Spleen (tissue), 11 donors: ENCODE data around the gene DIDO1. TPM values are rescaled to one million over a fixed set of nuclear protein-coding genes. Genes with fewer than 3 reads are reported as not detected.

Experiments
- DNase-seq: peaks from one replicate; pipeline ENCODE4 v3.0.0-alpha.2; 2020
- H3K27ac ChIP-seq, 8 donors: fragments of 200-600 bp; sonication (generic) in 7 of 8; 1 replicate in 4 of 8; 2 replicates in 4 of 8; pipeline versions ENCODE4 v1.5.0 to v1.8.0; 2016 to 2021; ENCODE audit warnings: inconsistent platforms in 4 of 8, mild to moderate bottlenecking in 4 of 8, moderate library complexity in 1 of 8
- H3K27me3 ChIP-seq, 7 donors: fragments of 200-600 bp; sonication (generic) in 6 of 7; replicated peaks in 1 of 7; 1 replicate in 4 of 7; 2 replicates in 3 of 7; pipeline versions ENCODE4 v1.5.0 to v1.8.0; 2016 to 2021; ENCODE audit warnings: inconsistent platforms in 3 of 7, mild to moderate bottlenecking in 1 of 7
- H3K36me3 ChIP-seq, 6 donors: fragments of 200-600 bp; sonication (generic) in 5 of 6; 1 replicate in 4 of 6; 2 replicates in 2 of 6; pipeline versions ENCODE4 v1.5.0 to v1.8.0; 2016 to 2021; ENCODE audit warnings: inconsistent platforms in 2 of 6
- H3K4me1 ChIP-seq, 6 donors: fragments of 200-600 bp; sonication (generic) in 5 of 6; 1 replicate in 3 of 6; 2 replicates in 3 of 6; pipeline versions ENCODE4 v1.5.0 to v1.8.0; 2016 to 2021; ENCODE audit warnings: inconsistent platforms in 3 of 6
- H3K4me3 ChIP-seq, 8 donors: fragments of 200-600 bp; sonication (generic) in 7 of 8; 1 replicate in 4 of 8; 2 replicates in 4 of 8; pipeline versions ENCODE4 v1.5.0 to v1.8.0; 2016 to 2021; ENCODE audit warnings: inconsistent platforms in 4 of 8, mild to moderate bottlenecking in 4 of 8, moderate library complexity in 2 of 8
- H3K9me3 ChIP-seq, 8 donors: fragments of 200-600 bp; sonication (generic) in 7 of 8; 1 replicate in 4 of 8; 2 replicates in 4 of 8; pipeline versions ENCODE4 v1.5.0 to v1.8.0; 2016 to 2021; ENCODE audit warnings: inconsistent platforms in 4 of 8
- POLR2A ChIP-seq, 3 donors: fragments of 450-650 bp; IDR thresholded peaks; one replicate each; pipeline ENCODE4 v1.5.1; 2017; ENCODE audit warnings: antibody characterized with exemption in 3 of 3, mild to moderate bottlenecking in 1 of 3
- POLR2AphosphoS5 ChIP-seq, 3 donors: sonication (generic); formaldehyde crosslinking; IDR thresholded peaks; one replicate each; pipeline ENCODE4 v1.5.1; 2017; ENCODE audit warnings: antibody characterized with exemption in 3 of 3
- WGBS, 5 donors: extraction: QIAGEN DNeasy Blood & Tissue Kit in 3 of 5; methylation state at CpG; one replicate each; pipeline versions ENCODE4 v1.1.5 to v1.1.7; 2013 to 2018; 5-methylcytosine and 5-hydroxymethylcytosine counted together
- intact Hi-C: fragments of 100-400 bp; cut with DNase I; formaldehyde crosslinking; loops from one replicate; pipeline ENCODE4 v1.15.0; 2023; ENCODE audit warnings: low total_unique reads
- polyA plus RNA-seq, 3 donors: library from polyadenylated mRNA; stranded (reverse); fragments of 200-250 nt; gene quantifications; one replicate each; pipeline ENCODE4 v1.2.1, GENCODE V29; 2013
- total RNA-seq, 7 donors: library from RNA; depleted of rRNA in 3 of 7; stranded (reverse); fragments of >200 nt in 3 of 7; fragmentation: NEBNext Ultra II Directional in 4 of 7; extraction: Animal tissue kit (Norgen Biotek cat#: 25700) in 4 of 7; gene quantifications; one replicate each; pipeline versions ENCODE4 v1.1.0 to v1.2.1, GENCODE V29; 2016 to 2021
- TF ChIP-seq, protein P1 (sequence below), 11 experiments: fragments of 200-600 bp in 7 of 11; fragments of 450-650 bp in 4 of 11; sonication (generic) in 4 of 11; IDR thresholded peaks in 8 of 11; conservative IDR thresholded peaks in 3 of 11; 1 replicate in 7 of 11; 2 replicates in 4 of 11; pipeline versions ENCODE4 v1.4.0 to v1.8.0; 2016 to 2021; ENCODE audit warnings: antibody characterized with exemption in 11 of 11, inconsistent platforms in 4 of 11, mild to moderate bottlenecking in 1 of 11
- donor health status: healthy with polysubstance abuse.
- donor health status: DM: no; HTN: no; CAD: no; lungs with moderate emphysema.
- donor health status: DM: no; HTN: no; CAD: no.
- donor health status: Bipolar disorder and iron deficiency.
- donor health status: healthy.
- donor health status: DM: no; HTN: no; CAD: no.
- donor health status: DM: yes; HTN: yes; CAD: no.

The DIDO1 gene
- total and polyA plus RNA-seq, 10 donors, result 17.4 to 79.6 (median 66.9) TPM

DNA sequence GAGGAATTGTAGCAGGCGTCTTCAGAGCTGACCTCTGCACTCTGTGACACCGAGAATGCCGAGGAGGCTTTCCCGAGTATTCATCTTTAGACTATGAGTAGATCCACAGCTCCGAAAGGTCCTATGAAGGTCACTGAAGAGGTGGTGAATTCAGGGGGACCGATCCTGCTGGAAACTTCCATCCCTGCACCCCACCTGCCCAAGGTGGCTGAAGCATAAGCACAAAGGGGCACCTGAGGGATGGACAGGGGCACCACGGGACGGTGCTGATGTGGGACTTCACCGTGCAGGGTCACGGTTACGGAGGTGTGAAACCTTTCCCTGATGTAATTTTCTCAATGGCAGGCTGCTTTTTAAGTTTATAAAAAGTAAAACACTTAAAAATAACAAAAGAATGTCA is 24.4 kb downstream of the DIDO1 start:
- H3K36me3 ChIP-seq, result peaks cover 9 to 63% (median 58%) of the 10 kb centered on the region in 6 donors
- H3K27ac ChIP-seq, result no peak overlapping the region
- intact Hi-C loops, result no loop called here
- TF ChIP-seq POLR2AphosphoS5 (IDR thresholded peaks at IDR 0.05) (peak; percentile 13 to 26 (median 14)), POLR2A (IDR thresholded peaks at IDR 0.05) (no peak)
- peaks cover 18 to 31% (median 25%) of the 10 kb centered on the region in 6 donors for H3K4me1 ChIP-seq
- H3K9me3 ChIP-seq, result no peaks in the 10 kb centered on the region
- 91 to 95% (median 94%) methylated on average over 11 of the region's 11 CpGs for WGBS, 5 donors
- no peaks in the 10 kb centered on the region for H3K27me3 ChIP-seq
- H3K4me3 ChIP-seq, result no peak overlapping the region
- DNase-seq, result no peak

DNA sequence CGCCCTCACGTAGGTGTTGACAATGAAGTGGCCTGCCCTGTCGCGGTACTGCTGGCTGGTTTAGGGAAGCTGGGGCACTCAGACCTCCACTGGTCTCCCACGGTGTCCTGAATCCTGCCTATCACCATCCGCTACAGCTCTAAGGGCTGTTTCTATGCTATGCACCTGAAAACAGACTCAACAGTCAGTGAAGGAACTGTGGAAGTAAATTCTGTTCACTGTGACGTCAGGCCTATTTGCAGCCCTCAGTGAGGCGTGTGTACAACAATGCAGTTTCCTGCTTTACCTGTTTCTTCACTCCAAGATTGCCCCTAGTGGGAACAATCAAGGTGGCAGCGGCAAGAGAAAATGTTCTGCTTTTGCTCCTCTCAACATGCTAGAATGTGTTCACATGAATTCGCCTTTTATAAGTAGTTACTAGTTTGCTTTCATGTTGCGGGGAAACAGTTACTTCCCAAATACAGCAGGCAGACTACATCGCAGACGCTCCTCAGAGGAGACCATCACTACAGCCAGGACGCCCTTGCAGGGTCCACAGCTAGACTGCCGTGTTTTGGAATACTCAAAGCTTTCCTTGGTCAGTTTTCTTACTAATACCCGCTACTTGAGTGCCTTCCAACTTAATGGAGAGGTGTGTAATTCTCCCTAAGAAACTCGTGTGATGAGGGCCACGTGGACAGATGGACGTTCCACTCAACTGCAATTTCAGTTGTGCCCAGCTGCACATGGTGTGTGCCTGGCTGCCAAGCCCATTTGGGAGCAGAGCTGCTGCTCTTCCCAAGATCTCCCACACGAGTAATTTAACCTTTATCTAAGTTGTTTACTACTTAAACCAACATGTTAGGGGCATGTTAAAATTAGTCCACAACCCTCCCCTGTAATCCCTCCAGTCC is 25.4 kb downstream of the DIDO1 start:
- Histone ChIP-seq H3K4me1 (peaks cover 18 to 31% (median 25%) of the 10 kb centered on the region in 6 donors), H3K36me3 (peaks cover 6 to 63% (median 52%) of the 10 kb centered on the region in 6 donors), H3K27ac (peak overlapping the region in 4 of 8 donors; percentile 2 to 53 (median 12)), H3K9me3 (no peaks in the 10 kb centered on the region), H3K27me3 (no peaks in the 10 kb centered on the region), H3K4me3 (no peak overlapping the region)
- intact Hi-C loops, result no loop called here
- TF ChIP-seq, protein P1, sequence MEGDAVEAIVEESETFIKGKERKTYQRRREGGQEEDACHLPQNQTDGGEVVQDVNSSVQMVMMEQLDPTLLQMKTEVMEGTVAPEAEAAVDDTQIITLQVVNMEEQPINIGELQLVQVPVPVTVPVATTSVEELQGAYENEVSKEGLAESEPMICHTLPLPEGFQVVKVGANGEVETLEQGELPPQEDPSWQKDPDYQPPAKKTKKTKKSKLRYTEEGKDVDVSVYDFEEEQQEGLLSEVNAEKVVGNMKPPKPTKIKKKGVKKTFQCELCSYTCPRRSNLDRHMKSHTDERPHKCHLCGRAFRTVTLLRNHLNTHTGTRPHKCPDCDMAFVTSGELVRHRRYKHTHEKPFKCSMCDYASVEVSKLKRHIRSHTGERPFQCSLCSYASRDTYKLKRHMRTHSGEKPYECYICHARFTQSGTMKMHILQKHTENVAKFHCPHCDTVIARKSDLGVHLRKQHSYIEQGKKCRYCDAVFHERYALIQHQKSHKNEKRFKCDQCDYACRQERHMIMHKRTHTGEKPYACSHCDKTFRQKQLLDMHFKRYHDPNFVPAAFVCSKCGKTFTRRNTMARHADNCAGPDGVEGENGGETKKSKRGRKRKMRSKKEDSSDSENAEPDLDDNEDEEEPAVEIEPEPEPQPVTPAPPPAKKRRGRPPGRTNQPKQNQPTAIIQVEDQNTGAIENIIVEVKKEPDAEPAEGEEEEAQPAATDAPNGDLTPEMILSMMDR (IDR thresholded peaks at IDR 0.05 in 8 of 11, conservative IDR thresholded peaks at IDR 0.05 in 3 of 11), result no peak
- TF ChIP-seq POLR2AphosphoS5 (IDR thresholded peaks at IDR 0.05), result no peak
- TF ChIP-seq POLR2A (IDR thresholded peaks at IDR 0.05), result no peak
- no peak for DNase-seq
- WGBS, 5 donors, result 65 to 67% (median 65%) methylated on average over 20 of the region's 20 CpGs

DNA sequence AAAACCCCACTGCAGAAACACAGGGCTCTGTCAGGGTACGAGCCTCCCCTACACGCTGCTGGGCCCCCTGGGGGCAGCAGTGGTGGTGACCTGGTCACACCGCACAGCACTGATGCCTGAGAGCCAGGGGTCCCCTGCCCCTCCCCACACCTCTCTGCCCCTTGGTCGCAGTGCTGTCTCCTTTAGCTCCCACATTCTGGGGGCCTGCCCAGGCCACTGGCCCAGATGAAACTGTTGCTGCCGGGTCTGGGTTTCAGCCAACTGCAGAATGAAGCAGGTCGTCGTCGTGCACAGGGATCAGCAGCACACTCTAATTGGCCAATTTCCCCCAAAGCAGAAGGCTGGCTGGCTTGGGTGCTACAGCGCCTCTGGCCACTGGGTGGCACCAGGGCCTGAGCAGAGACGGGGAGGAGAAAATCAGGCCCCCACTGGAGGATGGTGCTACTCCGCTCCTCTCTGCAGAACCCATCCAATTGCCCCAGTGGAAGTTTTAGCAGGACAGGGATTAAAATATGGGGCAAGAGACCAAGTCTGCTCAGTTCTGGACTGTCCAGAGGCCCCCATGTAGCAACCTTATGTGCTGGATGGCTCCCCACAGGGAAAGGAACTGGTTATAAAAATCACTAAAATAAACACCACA is 26.1 kb downstream of the DIDO1 start:
- no peaks in the 10 kb centered on the region for H3K9me3 ChIP-seq
- H3K4me3 ChIP-seq, result no peak overlapping the region
- H3K27me3 ChIP-seq, result no peaks in the 10 kb centered on the region
- H3K27ac ChIP-seq, result peak overlapping the region in 4 of 8 donors; percentile 2 to 53 (median 12)
- intact Hi-C loops, result no loop called here
- H3K36me3 ChIP-seq, result peaks cover 0 to 63% (median 52%) of the 10 kb centered on the region in 6 donors
- 4 to 10% (median 7%) methylated on average over 7 to 11 of the region's 11 CpGs for WGBS, 5 donors
- peaks cover 18 to 31% (median 25%) of the 10 kb centered on the region in 6 donors for H3K4me1 ChIP-seq
- TF ChIP-seq POLR2AphosphoS5 (IDR thresholded peaks at IDR 0.05) (peak; percentile 75 to 84 (median 83)), POLR2A (IDR thresholded peaks at IDR 0.05) (no peak)
- TF ChIP-seq, protein P1 (IDR thresholded peaks at IDR 0.05 in 8 of 11, conservative IDR thresholded peaks at IDR 0.05 in 3 of 11), result peak; percentile 88 to 97 (median 94)
- DNase-seq, result peak; percentile 91

DNA sequence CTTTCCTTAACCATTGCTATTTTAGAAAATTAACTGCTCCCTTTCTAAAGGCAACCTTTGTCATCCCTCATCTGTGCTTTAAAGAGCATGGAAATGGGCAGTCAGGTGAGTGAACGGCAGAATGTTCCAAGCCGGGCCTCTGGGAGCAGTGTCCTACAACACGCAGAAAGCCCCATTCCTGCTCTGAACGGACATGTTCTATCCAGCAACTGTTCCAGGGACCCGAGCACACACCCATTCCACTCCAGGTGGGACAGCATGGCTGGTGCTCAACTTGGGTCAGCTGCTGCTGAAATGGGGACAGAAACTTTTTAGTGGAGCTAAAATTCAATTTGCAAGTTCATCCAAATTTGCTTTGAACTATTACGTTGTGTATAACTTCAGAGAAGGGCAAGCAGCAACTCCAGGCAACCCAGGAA is 26.7 kb downstream of the DIDO1 start:
- Histone ChIP-seq H3K36me3 (peaks cover 0 to 63% (median 52%) of the 10 kb centered on the region in 6 donors), H3K9me3 (no peaks in the 10 kb centered on the region), H3K27me3 (no peaks in the 10 kb centered on the region), H3K27ac (peak overlapping the region in 2 of 8 donors; percentile 20 to 53), H3K4me1 (peaks cover 18 to 31% (median 25%) of the 10 kb centered on the region in 6 donors), H3K4me3 (no peak overlapping the region)
- TF ChIP-seq, protein P1 (IDR thresholded peaks at IDR 0.05 in 8 of 11, conservative IDR thresholded peaks at IDR 0.05 in 3 of 11), result no peak
- TF ChIP-seq POLR2AphosphoS5 (IDR thresholded peaks at IDR 0.05), result no peak
- TF ChIP-seq POLR2A (IDR thresholded peaks at IDR 0.05), result no peak
- DNase-seq, result no peak
- intact Hi-C loops, result loop anchor here (10.0 kb wide), 1 partner anchor 105 kb away; the partner anchor contains the start of gene BHLHE23
- WGBS, 5 donors, result 21 to 43% (median 26%) methylated on average over 6 of the region's 6 CpGs
